ENCODE results near the gene RPLP1. TPM values are rescaled to one million over a fixed set of nuclear protein-coding genes. Genes with fewer than 3 reads are reported as not detected.

Gene RPLP1
- total RNA-seq, 3 donors from 2014 or later (not counting 1 experiment from before 2014, with no cell fraction given), result 895 to 1,167 (median 974) TPM

GRCh38 chr15:69462030-69462492, 9.4 kb downstream of the RPLP1 start:
- Histone ChIP-seq H3K27me3 (ENCODE audit: control insufficient read depth, insufficient read depth, low read length) (peaks cover 2% of the 10 kb centered on the region), H3K9me3 (ENCODE audit: control insufficient read depth, insufficient read depth, low read length) (no peaks in the 10 kb centered on the region), H3K4me1 (ENCODE audit: control insufficient read depth, insufficient read depth, low read length) (peaks cover 22% of the 10 kb centered on the region), H3K27ac (ENCODE audit: low read length) (peak overlapping the region; percentile 44), H3K36me3 (ENCODE audit: control insufficient read depth, insufficient read depth, low read length) (peaks cover 3% of the 10 kb centered on the region), H3K4me3 (ENCODE audit: low read length) (peak overlapping the region; percentile 46)
- H3K27ac Mint-ChIP-seq, result peak overlapping the region; percentile 77 to 84
- DNase-seq (no peak), ATAC-seq (no peak)
- peaks cover 7 to 8% of the 10 kb centered on the region in 2 donors for H3K27me3 Mint-ChIP-seq (ENCODE audit: low read depth in 2 of 2)
- intact Hi-C loops (cut with micrococcal nuclease), result loop anchor here (1.0 kb wide), 1 partner anchor 9 kb away; no protein-coding TSS in a partner anchor
- TF ChIP-seq, protein P1, sequence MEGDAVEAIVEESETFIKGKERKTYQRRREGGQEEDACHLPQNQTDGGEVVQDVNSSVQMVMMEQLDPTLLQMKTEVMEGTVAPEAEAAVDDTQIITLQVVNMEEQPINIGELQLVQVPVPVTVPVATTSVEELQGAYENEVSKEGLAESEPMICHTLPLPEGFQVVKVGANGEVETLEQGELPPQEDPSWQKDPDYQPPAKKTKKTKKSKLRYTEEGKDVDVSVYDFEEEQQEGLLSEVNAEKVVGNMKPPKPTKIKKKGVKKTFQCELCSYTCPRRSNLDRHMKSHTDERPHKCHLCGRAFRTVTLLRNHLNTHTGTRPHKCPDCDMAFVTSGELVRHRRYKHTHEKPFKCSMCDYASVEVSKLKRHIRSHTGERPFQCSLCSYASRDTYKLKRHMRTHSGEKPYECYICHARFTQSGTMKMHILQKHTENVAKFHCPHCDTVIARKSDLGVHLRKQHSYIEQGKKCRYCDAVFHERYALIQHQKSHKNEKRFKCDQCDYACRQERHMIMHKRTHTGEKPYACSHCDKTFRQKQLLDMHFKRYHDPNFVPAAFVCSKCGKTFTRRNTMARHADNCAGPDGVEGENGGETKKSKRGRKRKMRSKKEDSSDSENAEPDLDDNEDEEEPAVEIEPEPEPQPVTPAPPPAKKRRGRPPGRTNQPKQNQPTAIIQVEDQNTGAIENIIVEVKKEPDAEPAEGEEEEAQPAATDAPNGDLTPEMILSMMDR (IDR thresholded peaks at IDR 0.05), result no peak
- H3K9me3 Mint-ChIP-seq, result no peaks in the 10 kb centered on the region
- H3K4me3 Mint-ChIP-seq, result peak overlapping the region; percentile 90
- WGBS (ENCODE audit: insufficient coverage), result 61% methylated on average over 23 of the region's 23 CpGs
- H3K4me1 Mint-ChIP-seq, result peaks cover 12 to 17% of the 10 kb centered on the region in 2 donors
- no peaks in the 10 kb centered on the region for H3K36me3 Mint-ChIP-seq

DNA sequence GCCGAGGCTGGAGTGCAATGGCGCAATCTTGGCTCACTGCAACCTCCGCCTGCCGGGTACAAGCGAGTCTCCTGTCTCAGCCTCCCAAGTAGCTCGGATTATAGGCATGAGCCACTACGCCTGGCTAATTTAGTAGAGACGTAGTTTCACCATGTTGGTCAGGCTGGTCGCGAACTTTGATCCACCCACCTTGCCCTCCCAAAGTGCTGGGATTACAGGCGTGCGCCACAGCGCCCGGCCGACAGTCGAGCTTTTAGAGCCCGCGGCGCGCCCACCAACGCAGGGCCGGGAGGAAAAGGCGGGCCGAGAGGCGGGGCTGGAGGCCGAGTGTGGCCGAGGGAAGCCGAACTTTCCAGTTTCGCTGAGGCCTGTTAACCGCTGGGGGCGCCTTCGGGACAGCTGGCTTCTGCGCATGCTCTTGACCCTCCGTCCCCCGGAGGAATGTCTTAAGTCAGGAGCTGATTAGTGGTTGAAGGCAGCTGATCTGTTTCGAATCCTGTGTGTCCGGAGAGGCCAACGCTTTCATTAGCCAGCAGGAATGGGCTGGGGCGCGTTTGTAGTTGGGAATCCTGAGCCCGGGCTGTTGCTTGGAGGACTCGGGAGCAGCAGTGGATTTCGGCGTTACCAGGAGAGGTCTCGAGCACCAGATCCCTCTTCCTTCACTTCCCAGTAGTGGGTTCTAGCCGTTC, 10.0 kb downstream of the RPLP1 start:
- Histone ChIP-seq H3K27me3 (ENCODE audit: control insufficient read depth, insufficient read depth, low read length) (peaks cover 2% of the 10 kb centered on the region), H3K9me3 (ENCODE audit: control insufficient read depth, insufficient read depth, low read length) (no peaks in the 10 kb centered on the region), H3K4me3 (ENCODE audit: low read length) (peak overlapping the region; percentile 46), H3K4me1 (ENCODE audit: control insufficient read depth, insufficient read depth, low read length) (peaks cover 27% of the 10 kb centered on the region), H3K36me3 (ENCODE audit: control insufficient read depth, insufficient read depth, low read length) (no peaks in the 10 kb centered on the region), H3K27ac (ENCODE audit: low read length) (peak overlapping the region; percentile 44)
- Mint-ChIP-seq H3K27ac (peak overlapping the region; percentile 77 to 84), H3K4me3 (peak overlapping the region; percentile 90), H3K27me3 (ENCODE audit: low read depth in 2 of 2) (peaks cover 7 to 8% of the 10 kb centered on the region in 2 donors), H3K9me3 (no peaks in the 10 kb centered on the region), H3K36me3 (no peaks in the 10 kb centered on the region), H3K4me1 (peaks cover 13 to 19% of the 10 kb centered on the region in 2 donors)
- peak; percentile 95 to 98 (median 96) for ATAC-seq
- intact Hi-C loops (cut with micrococcal nuclease), result loop anchor here (1.0 kb wide), 1 partner anchor 9 kb away; no protein-coding TSS in a partner anchor
- peak; percentile 86 to 96 for DNase-seq
- TF ChIP-seq, protein P1 (IDR thresholded peaks at IDR 0.05), result peak; percentile 79
- 4% methylated on average over 46 of the region's 46 CpGs for WGBS (ENCODE audit: insufficient coverage)

- ATAC-seq (no peak), DNase-seq (peak in 1 of 2 donors; percentile 49)
- 51% methylated on average over 10 of the region's 13 CpGs for WGBS (ENCODE audit: insufficient coverage)
- peak overlapping the region; percentile 90 for H3K4me3 Mint-ChIP-seq
- H3K27me3 Mint-ChIP-seq (ENCODE audit: low read depth in 2 of 2), result peaks cover 7 to 12% of the 10 kb centered on the region in 2 donors
- H3K27ac Mint-ChIP-seq, result peak overlapping the region; percentile 77 to 84
- peak overlapping the region; percentile 40 for H3K27ac ChIP-seq (ENCODE audit: low read length)
- intact Hi-C loops (cut with micrococcal nuclease), result no loop called here
- H3K4me1 Mint-ChIP-seq, result peaks cover 19 to 25% of the 10 kb centered on the region in 2 donors
- H3K4me3 ChIP-seq (ENCODE audit: low read length), result peak overlapping the region; percentile 46
- TF ChIP-seq, protein P1 (IDR thresholded peaks at IDR 0.05), result no peak
- no peaks in the 10 kb centered on the region for H3K9me3 ChIP-seq (ENCODE audit: control insufficient read depth, insufficient read depth, low read length)
- no peaks in the 10 kb centered on the region for H3K36me3 Mint-ChIP-seq
- peaks cover 33% of the 10 kb centered on the region for H3K4me1 ChIP-seq (ENCODE audit: control insufficient read depth, insufficient read depth, low read length)
- no peaks in the 10 kb centered on the region for H3K36me3 ChIP-seq (ENCODE audit: control insufficient read depth, insufficient read depth, low read length)
- no peaks in the 10 kb centered on the region for H3K9me3 Mint-ChIP-seq
- H3K27me3 ChIP-seq (ENCODE audit: control insufficient read depth, insufficient read depth, low read length), result peaks cover 2% of the 10 kb centered on the region
Observed at GRCh38 chr15:69463182-69463756, 10.7 kb downstream of the RPLP1 start.

Data from natural killer cell (primary cell).